ENCODE data around the gene PADI2. TPM values are rescaled to one million over a fixed set of nuclear protein-coding genes. Genes with fewer than 3 reads are reported as not detected.

The PADI2 gene
- total RNA-seq, 1 donor from 2014 or later, result not detected

DNA sequence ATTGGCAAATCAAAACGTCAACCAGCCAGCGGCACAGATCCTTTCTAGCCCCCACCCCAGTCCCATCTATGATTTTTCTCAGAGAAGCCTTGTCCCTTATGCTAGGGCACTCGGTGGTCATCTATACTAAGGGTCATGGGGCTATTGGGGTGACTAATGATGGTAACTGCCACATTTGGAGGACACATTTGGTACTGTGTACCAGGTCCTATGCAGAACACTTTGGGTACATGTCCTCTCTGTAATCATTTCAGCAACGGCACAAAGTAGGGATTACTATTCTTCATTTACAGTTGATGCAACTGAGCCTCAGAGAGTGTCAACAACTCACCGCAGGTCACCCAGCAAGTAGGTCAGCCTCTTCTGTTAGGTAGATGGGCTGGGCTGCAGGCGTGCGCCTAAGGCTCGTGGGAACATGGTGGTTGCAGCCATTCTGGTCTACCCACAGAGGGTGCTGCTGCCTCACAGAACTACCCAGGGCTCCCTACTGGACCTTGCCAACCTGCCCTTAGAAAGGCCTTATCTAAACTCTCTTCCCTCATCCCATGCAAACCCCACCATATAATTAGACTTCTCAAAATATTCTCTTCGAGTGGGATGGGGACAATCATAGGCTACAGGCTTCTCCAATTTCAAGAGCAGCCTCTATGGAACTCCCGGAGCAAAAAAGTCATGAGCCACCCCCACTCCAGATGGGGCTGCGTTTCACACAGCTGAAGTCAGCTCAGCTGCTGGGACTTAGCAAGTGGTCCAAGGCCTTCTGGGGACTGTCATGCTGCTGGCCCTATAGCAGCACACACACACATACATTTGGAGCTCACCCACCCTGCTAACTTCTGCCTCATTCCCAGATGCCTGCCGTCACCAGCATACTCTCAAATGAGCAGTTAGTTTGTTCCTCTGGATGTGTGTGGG is 59.6 kb downstream of the PADI2 start:
- DNase-seq (ENCODE audit: low read depth, low spot score), result peak; percentile 29

DNA sequence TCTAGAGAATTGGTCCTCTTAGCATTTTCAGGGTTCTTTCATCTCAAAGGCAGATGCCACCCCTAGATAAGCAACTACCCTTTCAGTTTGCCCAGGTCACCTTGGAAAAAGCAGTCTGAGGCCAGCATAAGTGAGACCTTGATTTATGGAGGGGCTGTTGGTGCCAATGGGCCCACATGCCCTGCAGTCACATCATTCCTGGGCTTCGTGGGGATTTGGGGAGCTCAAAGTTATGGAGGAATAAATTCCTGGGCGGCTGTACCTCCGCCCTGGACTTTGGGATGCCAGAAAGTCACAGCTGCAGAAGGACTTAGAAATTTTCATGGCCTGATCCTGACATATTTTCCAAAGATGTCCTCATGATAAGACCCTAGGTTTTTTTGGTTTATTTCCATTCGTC is 62.7 kb downstream of the PADI2 start:
- DNase-seq (ENCODE audit: low read depth, low spot score), result no peak

GRCh38 chr1:17055801-17056200 is 63.5 kb downstream of the PADI2 start:
- DNase-seq (ENCODE audit: low read depth, low spot score), result no peak

DNA sequence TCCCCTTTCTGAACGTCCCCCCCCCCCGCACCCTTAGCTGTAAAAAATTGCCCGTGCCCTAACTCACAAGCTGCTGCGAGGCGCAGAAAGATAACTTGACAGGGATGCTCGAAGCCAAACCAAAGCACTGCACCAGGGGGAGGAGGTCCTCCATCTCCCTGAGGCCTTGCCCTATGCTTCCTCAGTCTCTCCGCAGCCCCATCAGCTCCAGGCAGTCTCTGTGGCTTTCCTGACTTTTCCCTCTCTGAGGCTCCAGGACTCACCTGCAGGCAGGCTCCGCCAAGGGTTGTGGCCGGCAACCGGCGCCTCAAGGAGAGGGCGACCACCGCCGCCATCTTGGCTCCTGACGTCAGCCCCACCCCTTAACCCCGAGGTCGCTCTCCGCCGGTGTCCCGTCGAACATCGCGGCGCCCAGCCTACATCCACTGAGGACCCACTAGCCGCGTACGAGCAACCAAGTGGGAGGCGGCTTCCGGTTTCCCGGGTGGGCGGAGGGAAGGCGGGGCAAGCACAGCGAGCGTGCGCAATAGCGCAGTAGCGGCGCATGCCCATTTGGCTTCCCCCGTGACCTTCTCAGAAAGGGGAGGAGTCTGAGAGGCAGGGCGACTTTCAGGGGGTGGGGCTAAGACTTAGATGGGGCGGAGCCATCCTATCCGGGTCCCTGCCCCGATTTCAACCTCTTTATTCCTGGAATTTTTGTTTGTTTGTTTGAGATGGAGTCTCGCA is 65.4 kb downstream of the PADI2 start, which contains the start of gene SDHB:
SDHB (minus strand) TSS at position 348 of the 726 bp plus-strand sequence; CDS start at position 335, 13 bp downstream.
- peak; percentile 90 for DNase-seq (ENCODE audit: low read depth, low spot score)

DNA sequence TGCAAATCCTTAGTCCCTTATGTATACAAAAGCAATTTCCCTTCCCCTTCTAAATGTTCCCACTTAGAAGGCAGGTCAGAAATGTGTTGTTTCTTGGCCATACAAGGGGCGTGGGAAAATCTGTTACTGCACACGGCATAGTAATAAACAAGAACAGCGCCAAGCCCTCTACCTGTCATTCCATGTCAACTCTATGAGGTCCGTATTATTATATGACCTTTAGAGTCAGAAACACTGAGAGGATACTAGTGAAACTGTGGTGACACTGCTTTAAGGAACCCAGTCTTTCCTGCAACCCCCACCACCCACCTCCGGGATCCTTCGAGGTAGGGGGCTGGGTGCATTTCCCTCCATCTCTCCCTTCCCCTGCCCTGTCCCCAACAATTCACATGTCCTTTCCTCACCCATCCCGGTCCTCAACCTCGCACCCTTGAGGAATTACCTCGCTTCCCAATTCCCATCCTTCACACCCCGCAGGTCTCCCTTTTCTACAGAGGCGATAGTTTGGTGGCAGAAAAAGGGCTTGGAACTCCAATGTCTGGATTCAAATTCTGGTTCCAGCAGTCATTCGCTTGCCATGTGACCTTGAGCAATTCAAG is 66.1 kb downstream of the PADI2 start:
- DNase-seq (ENCODE audit: low read depth, low spot score), result no peak

DNA sequence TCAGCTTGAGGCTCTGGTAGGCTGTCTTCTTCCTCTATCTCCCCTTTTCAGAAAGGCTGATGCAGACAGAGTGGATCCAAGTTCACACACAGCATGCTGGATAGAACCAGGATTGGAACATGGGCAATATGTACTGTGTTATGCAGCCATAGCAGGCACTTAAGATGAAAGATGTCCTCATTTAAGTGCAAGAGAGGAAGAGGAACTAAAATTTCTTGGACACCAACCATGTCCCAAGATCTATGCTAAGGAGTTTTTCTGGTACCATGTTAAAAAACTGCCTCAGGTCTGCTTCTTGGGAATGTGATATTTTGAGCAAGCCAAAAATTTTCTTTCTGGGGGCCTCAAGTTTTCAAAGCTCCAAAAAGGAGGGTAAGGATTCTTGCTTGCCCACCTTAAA is 66.6 kb downstream of the PADI2 start:
- DNase-seq (ENCODE audit: low read depth, low spot score), result no peak

DNA sequence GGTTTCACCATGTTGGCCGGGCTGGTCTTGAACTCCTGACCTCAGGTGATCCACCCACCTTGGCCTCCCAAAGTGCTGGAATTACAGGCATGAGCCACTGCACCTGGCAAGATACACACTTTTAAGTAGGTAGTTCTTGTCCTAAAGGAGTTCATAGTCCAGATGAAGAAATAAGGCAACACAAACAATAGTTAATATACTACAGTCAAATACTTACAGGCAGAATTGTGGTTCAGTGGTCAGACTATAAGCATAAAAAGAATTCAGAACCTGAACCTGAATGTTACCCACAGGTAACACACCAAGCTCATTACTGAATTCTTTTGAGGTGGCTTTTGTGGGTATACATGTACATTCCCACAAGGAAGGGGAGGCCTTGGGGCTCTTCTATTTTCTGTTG is 67.2 kb downstream of the PADI2 start:
- no peak for DNase-seq (ENCODE audit: low read depth, low spot score)

GRCh38 chr1:17047924-17048323 is 71.3 kb downstream of the PADI2 start:
- no peak for DNase-seq (ENCODE audit: low read depth, low spot score)

DNA sequence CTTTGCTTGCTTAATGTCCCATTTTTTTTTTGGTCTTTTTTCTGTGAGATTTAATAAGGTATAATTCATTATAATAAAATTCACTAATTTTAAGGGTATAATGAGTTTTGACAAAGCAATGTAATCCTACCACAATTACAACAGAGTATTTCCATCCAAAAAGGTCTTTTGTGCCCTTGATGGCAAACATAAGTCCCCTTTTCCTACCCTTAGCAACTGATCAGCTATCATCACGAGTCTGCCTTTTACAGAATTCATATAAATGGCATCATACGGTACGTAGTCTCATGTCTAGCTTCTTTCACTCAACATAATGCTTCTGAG is 73.0 kb downstream of the PADI2 start:
- no peak for DNase-seq (ENCODE audit: low read depth, low spot score)

- peak; percentile 39 for DNase-seq (ENCODE audit: low read depth, low spot score)
Observed at GRCh38 chr1:17045634-17046333, 73.5 kb downstream of the PADI2 start.

DNA sequence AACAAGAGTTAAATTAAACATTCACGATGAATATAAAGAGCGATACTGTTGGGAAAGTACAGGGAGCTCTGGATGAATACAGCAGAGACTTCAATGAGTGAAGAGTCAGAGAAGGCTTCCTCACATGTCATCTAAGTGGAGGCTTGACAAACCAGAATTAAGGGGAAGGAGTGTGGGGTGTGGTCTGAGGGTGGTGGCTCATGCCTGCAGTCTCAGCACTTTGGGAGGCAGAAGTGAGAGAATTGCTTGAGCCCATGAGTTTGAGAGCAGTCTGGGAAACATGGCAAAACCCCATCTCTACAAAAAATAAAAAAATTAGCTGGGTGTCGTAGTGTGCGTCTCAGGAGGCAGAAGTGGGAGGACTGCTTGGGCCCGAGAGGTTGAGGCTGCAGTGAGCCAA is 74.1 kb downstream of the PADI2 start:
- no peak for DNase-seq (ENCODE audit: low read depth, low spot score)

DNA sequence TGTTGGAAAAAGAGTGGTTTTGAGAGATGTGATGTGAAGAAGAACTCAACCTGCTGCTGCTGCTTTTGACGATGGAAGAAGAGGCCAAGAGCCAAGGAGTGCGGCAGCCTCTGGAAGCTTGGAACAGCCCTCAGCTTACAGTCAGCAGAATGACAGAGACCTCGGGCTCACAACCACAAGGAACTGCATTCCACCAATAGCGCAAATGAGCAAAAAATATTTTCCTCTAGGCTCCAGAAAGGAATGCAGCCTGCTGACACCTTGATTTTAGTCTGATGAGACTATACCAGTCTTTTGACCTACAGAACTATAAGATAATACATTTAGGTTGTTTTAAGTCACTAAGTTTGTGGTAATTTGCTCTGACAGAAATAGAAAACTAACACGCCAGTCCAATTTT is 75.6 kb downstream of the PADI2 start:
- DNase-seq (ENCODE audit: low read depth, low spot score), result no peak

DNA sequence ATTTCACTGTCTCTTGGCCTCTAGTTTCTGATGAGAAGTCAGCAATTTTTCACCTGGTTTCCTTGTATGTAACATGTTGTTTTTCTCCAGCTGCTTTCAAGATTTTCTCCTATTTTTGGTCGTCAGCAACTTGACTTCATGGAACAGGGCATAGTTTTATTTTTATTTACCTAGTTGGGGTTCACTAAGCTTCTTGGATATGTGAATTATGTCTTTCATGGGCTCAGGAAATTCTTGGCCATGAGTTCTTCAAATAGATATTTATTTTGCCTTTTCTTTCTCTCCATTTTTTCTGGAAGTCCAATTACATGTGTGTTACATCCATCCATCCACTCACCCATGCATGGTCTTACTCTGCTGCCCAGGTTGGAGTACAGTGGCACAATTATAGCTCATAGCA is 79.1 kb downstream of the PADI2 start:
- DNase-seq (ENCODE audit: low read depth, low spot score), result no peak

DNA sequence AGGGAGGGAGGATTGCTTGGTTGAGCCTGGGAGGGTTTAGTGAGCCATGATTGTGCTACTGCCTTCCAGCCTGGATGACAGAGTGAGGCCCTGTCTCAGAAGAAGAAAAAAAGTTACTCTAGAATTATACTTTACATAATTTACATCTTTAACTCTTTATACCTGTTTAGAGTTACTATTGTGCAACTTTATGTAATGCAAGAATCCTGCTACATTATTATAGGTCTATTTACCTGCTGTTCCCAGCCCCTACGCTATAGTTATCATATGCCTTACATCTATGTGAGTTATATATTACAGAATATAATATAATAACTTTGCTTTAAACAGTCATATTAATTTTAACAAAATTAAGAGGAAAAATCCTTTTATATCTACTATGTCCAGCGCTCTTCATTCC is 79.7 kb downstream of the PADI2 start:
- no peak for DNase-seq (ENCODE audit: low read depth, low spot score)

DNA sequence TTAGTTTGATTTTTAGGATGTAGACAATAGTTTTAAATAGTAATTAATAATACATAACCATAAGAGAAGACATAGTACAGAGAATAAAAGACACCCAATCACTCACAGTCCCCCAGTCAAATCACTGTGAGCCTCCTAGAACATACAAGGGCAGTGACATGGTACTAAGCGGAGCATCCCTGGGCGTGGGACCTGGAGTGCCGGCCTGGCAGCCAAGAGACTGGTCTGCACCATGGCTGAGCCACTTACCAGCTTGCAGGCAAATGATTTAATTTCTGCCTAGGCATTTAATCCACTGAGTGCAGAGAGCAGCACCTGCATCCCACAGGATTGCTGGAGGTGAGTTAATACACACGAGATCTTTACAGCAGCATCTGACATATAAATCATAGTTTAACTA is 85.8 kb downstream of the PADI2 start:
- no peak for DNase-seq (ENCODE audit: low read depth, low spot score)

- no peak for DNase-seq (ENCODE audit: low read depth, low spot score)
Observed at GRCh38 chr1:17032741-17033140, 86.5 kb downstream of the PADI2 start.

GRCh38 chr1:17031436-17031835 is 87.8 kb downstream of the PADI2 start:
- DNase-seq (ENCODE audit: low read depth, low spot score), result no peak

- no peak for DNase-seq (ENCODE audit: low read depth, low spot score)
Observed at GRCh38 chr1:17030206-17030605, 89.0 kb downstream of the PADI2 start.

GRCh38 chr1:17028662-17029188 is 90.5 kb downstream of the PADI2 start:
- no peak for DNase-seq (ENCODE audit: low read depth, low spot score)

DNA sequence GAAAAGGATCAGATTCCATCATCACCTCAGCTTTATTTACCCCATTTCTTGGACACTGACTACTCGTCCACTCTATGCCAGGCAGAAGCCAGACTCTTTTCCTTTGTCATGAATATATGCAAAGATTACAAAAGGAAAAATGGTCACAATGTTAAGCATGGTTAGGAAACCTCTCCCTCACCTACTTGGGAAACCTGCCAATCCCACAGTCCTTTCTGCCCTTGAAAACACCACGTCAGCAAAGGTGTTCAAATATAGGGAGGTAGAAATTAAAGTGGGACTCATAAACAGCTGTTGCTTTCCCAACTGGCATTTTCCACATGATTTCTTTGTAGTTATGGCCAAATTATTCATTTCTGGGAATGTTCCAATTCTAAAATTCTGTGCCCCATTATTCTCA is 91.4 kb downstream of the PADI2 start:
- no peak for DNase-seq (ENCODE audit: low read depth, low spot score)

DNA sequence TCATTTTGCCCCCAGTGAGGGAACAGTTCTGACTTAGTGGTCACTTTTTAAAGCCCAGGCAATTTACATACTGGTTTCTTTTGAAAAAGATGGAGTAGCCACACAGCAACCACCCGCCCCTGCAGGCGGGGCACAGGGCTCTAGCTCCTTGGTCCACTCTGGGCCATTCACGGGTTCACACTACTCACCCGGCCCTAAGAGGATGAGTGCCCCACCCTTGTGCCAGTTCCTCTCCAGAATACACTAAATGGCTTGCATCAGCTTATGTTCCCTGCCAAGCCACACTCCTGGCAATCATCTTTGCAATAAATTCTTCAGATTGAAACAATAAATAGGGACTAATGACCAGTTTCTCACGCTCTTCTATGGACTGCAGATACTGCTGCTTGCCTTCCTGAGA is 91.8 kb downstream of the PADI2 start:
- DNase-seq (ENCODE audit: low read depth, low spot score), result no peak

DNA sequence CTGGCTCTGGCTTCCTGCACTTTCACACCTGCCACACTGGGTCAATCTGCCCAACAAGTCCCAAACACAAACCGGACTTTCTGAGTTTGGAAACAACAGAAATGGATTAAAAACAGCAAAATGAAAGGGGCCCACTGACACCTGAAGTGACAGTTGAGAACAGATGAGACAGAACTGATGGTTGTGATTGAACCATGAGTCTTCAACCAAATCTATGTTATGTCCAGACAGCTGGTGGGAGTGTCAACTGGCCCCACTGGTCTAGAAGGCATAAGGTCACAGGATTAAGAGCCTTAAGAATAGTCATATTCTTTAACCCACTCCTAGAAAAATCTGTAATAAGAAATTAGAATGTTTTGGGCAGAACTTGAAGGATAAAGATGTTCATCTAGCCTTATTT is 94.5 kb downstream of the PADI2 start:
- no peak for DNase-seq (ENCODE audit: low read depth, low spot score)

Data from pulmonary artery endothelial cell (primary cell).